HepG2 (cell line): ENCODE data around the gene EEF2. TPM values are rescaled to one million over a fixed set of nuclear protein-coding genes. Genes with fewer than 3 reads are reported as not detected.

Source experiments
- AKAP8 ChIP-seq: sonication (generic); formaldehyde crosslinking; IDR thresholded peaks from 2 replicates; pipeline ENCODE4 v1.5.1; 2020; ENCODE audit warnings: mild to moderate bottlenecking, missing genetic modification reagents
- ARID4A ChIP-seq: sonication (generic); formaldehyde crosslinking; IDR thresholded peaks from 2 replicates; pipeline ENCODE4 v1.5.0; 2020; ENCODE audit warnings: mild to moderate bottlenecking, missing genetic modification reagents, borderline replicate concordance
- CEBPB ChIP-seq: IDR thresholded peaks from 2 replicates; pipeline ENCODE4 v1.6.1; 2011; ENCODE audit warnings: low read depth, low read length, improper control_type of control experiment, borderline replicate concordance
- CENPBD1 ChIP-seq: sonication (generic); formaldehyde crosslinking; IDR thresholded peaks from 2 replicates; pipeline ENCODE4 v1.8.0; 2022; ENCODE audit warnings: missing genetic modification reagents, low read depth, mild to moderate bottlenecking, borderline replicate concordance
- E2F5 ChIP-seq: sonication (generic); formaldehyde crosslinking; conservative IDR thresholded peaks from 2 replicates; pipeline ENCODE4 v1.4.0; 2020; ENCODE audit warnings: missing genetic modification reagents
- FOSL2 ChIP-seq: sonication (generic); formaldehyde crosslinking; IDR thresholded peaks from 2 replicates; pipeline ENCODE4 v1.4.0; 2020; ENCODE audit warnings: missing genetic modification reagents
- MLLT10 ChIP-seq: sonication (generic); formaldehyde crosslinking; IDR thresholded peaks from 2 replicates; pipeline ENCODE4 v1.4.0; 2020; ENCODE audit warnings: missing genetic modification reagents
- NFIB ChIP-seq: sonication (generic); formaldehyde crosslinking; IDR thresholded peaks from 2 replicates; pipeline ENCODE4 v1.9.0; 2021; ENCODE audit warnings: missing genetic modification reagents, mild to moderate bottlenecking, borderline replicate concordance
- NFYC ChIP-seq: IDR thresholded peaks from 2 replicates; pipeline ENCODE4 v1.6.1; 2016; ENCODE audit warnings: missing genetic modification reagents, missing compliant biosample characterization
- POGZ ChIP-seq: sonication (generic); formaldehyde crosslinking; IDR thresholded peaks from 2 replicates; pipeline ENCODE4 v1.4.0; 2020; ENCODE audit warnings: mild to moderate bottlenecking, missing genetic modification reagents
- RARG ChIP-seq: sonication (generic); formaldehyde crosslinking; IDR thresholded peaks from 2 replicates; pipeline ENCODE4 v1.4.0; 2020; ENCODE audit warnings: low read depth, mild to moderate bottlenecking, missing genetic modification reagents
- SCMH1 ChIP-seq: sonication (generic); formaldehyde crosslinking; IDR thresholded peaks from 2 replicates; pipeline ENCODE4 v1.9.0; 2021; ENCODE audit warnings: missing genetic modification reagents, mild to moderate bottlenecking, borderline replicate concordance
- SIX4 ChIP-seq: sonication (generic); formaldehyde crosslinking; IDR thresholded peaks from 2 replicates; pipeline ENCODE4 v1.4.0; 2020; ENCODE audit warnings: missing genetic modification reagents
- SKI ChIP-seq: fragments of 450-650 bp; IDR thresholded peaks from one replicate; pipeline ENCODE4 v1.6.1; 2018; ENCODE audit warnings: mild to moderate bottlenecking; ENCODE audit not compliant: partially characterized antibody
- SNRNP70 ChIP-seq: fragments of 200-400 bp; formaldehyde crosslinking; IDR thresholded peaks from 2 replicates; pipeline ENCODE4 v1.6.1; 2017; ENCODE audit warnings: mild to moderate bottlenecking, low read depth, low read length, moderate library complexity
- ZFYVE20 ChIP-seq: sonication (generic); formaldehyde crosslinking; IDR thresholded peaks from 2 replicates; pipeline ENCODE4 v1.8.0; 2023; ENCODE audit warnings: low read depth, mild to moderate bottlenecking, moderate library complexity, missing genetic modification reagents, borderline replicate concordance
- ZNF280D ChIP-seq: sonication (generic); formaldehyde crosslinking; IDR thresholded peaks from 2 replicates; pipeline ENCODE4 v1.5.1; 2020; ENCODE audit warnings: mild to moderate bottlenecking, missing genetic modification reagents
- ZNF431 ChIP-seq: sonication (generic); formaldehyde crosslinking; IDR thresholded peaks from 2 replicates; pipeline ENCODE4 v1.9.0; 2022; ENCODE audit warnings: missing genetic modification reagents, low read depth, mild to moderate bottlenecking, borderline replicate concordance
- ZNF879 ChIP-seq: sonication (generic); formaldehyde crosslinking; IDR thresholded peaks from 2 replicates; pipeline ENCODE4 v1.8.1; 2023; ENCODE audit warnings: missing genetic modification reagents
- ZNF891 ChIP-seq: sonication (generic); formaldehyde crosslinking; IDR thresholded peaks from 2 replicates; pipeline ENCODE4 v1.5.0; 2020; ENCODE audit warnings: mild to moderate bottlenecking, missing genetic modification reagents
- polyA plus RNA-seq, 8 experiments: library from polyadenylated mRNA; depleted of rRNA in 3 of 8; stranded (reverse) in 7 of 8; unstranded in 1 of 8; fragments of >200 nt; fragmentation: Illumina TruSeq in 4 of 8; extraction: Trizol in 4 of 8; gene quantifications; 2 replicates each; pipeline versions ENCODE4 v1.2.1 to v1.2.3, GENCODE V29; 2011 to 2016; ENCODE audit warnings: low read depth in 4 of 8, missing spikeins in 1 of 8, mixed read lengths in 1 of 8; ENCODE audit not compliant: insufficient read depth in 1 of 8
- total RNA-seq, 5 experiments: library from RNA; depleted of rRNA; stranded (reverse); fragments of >200 nt; fragmentation: Illumina TruSeq; extraction: Trizol; gene quantifications; 2 replicates each; pipeline ENCODE4 v1.2.3, GENCODE V29; 2016; ENCODE audit warnings: low read depth in 1 of 5

The EEF2 gene
- total and polyA plus RNA-seq, 2 of the 13 experiments (the other 11 are each of a cell fraction or from before 2014, with no cell fraction given) = 1,441 to 1,777 TPM

GRCh38 chr19:4007021-4007835 is 22.0 kb upstream of the EEF2 start, which contains the start of gene PIAS4 (continued):
- TF ChIP-seq ZNF280D (no peak), ZNF891 (CRISPR knock-in tag) (peak; percentile 73; the same call in 1 of the 2 replicates), SIX4 (CRISPR knock-in tag) (no peak), NFIB (CRISPR knock-in tag) (no peak), SCMH1 (CRISPR knock-in tag) (no peak), ZFYVE20 (CRISPR knock-in tag) (peak; percentile 84), NFYC (peak; percentile 73), RARG (no peak), FOSL2 (CRISPR knock-in tag) (no peak; the same call in 1 of the 2 replicates), SKI (peak; percentile 78), ZNF879 (no peak), ZNF431 (peak; percentile 38), AKAP8 (CRISPR knock-in tag) (no peak), ARID4A (CRISPR knock-in tag) (peak; percentile 88), MLLT10 (CRISPR knock-in tag) (no peak), CEBPB (no peak), E2F5 (CRISPR knock-in tag) (no peak), SNRNP70 (no peak), POGZ (CRISPR knock-in tag) (peak; percentile 47; the same call in 1 of the 2 replicates), CENPBD1 (CRISPR knock-in tag) (no peak)
